ENCODE data around the gene KCNQ1. TPM values are rescaled to one million over a fixed set of nuclear protein-coding genes. Genes with fewer than 3 reads are reported as not detected.

The KCNQ1 gene
- total RNA-seq, 1 donor from 2014 or later, result 1.1 TPM

GRCh38 chr11:2768471-2769408 lies 323.9 kb downstream of the KCNQ1 start:
- no peak for DNase-seq (ENCODE audit: extremely low read depth, low read depth, low spot score)

- DNase-seq (ENCODE audit: extremely low read depth, low read depth, low spot score), result no peak
These were observed 324.7 kb downstream of the KCNQ1 start for GRCh38 chr11:2769409-2770095.

- DNase-seq (ENCODE audit: extremely low read depth, low read depth, low spot score), result no peak
These were observed 325.4 kb downstream of the KCNQ1 start for GRCh38 chr11:2770096-2770751.

GRCh38 chr11:2770761-2771301 lies 326.0 kb downstream of the KCNQ1 start:
- DNase-seq (ENCODE audit: extremely low read depth, low read depth, low spot score), result no peak

GRCh38 chr11:2771758-2772466 lies 327.1 kb downstream of the KCNQ1 start:
- no peak for DNase-seq (ENCODE audit: extremely low read depth, low read depth, low spot score)

GRCh38 chr11:2772544-2773031 lies 327.8 kb downstream of the KCNQ1 start:
- no peak for DNase-seq (ENCODE audit: extremely low read depth, low read depth, low spot score)

- no peak for DNase-seq (ENCODE audit: extremely low read depth, low read depth, low spot score)
These were observed 329.6 kb downstream of the KCNQ1 start for GRCh38 chr11:2774173-2775082.

- no peak for DNase-seq (ENCODE audit: extremely low read depth, low read depth, low spot score)
These were observed 330.3 kb downstream of the KCNQ1 start for GRCh38 chr11:2775083-2775625.

- DNase-seq (ENCODE audit: extremely low read depth, low read depth, low spot score), result no peak
These were observed 331.0 kb downstream of the KCNQ1 start for GRCh38 chr11:2775626-2776350.

- no peak for DNase-seq (ENCODE audit: extremely low read depth, low read depth, low spot score)
These were observed 331.7 kb downstream of the KCNQ1 start for GRCh38 chr11:2776351-2777061.

GRCh38 chr11:2777386-2777785 lies 332.6 kb downstream of the KCNQ1 start:
- DNase-seq (ENCODE audit: extremely low read depth, low read depth, low spot score), result no peak

GRCh38 chr11:2777871-2778629 lies 333.2 kb downstream of the KCNQ1 start:
- DNase-seq (ENCODE audit: extremely low read depth, low read depth, low spot score), result no peak

- DNase-seq (ENCODE audit: extremely low read depth, low read depth, low spot score), result no peak
These were observed 334.1 kb downstream of the KCNQ1 start for GRCh38 chr11:2778630-2779498.

GRCh38 chr11:2779499-2779980 lies 334.7 kb downstream of the KCNQ1 start:
- no peak for DNase-seq (ENCODE audit: extremely low read depth, low read depth, low spot score)

- no peak for DNase-seq (ENCODE audit: extremely low read depth, low read depth, low spot score)
These were observed 335.4 kb downstream of the KCNQ1 start for GRCh38 chr11:2779981-2780849.
